Heart left ventricle (tissue), 16 donors: ENCODE measurements around the gene SAXO1. TPM values are rescaled to one million over a fixed set of nuclear protein-coding genes. Genes with fewer than 3 reads are reported as not detected.

Experiments used
- ATAC-seq, 4 donors: fragments of 200-7000 bp; cut with Tn5 transposase; one replicate each; pipeline ENCODE4 v1.9.1; 2020 to 2022; ENCODE audit warnings: moderate library complexity in 4 of 4, mild to moderate bottlenecking in 3 of 4, moderate number of reproducible peaks in 1 of 4
- DNase-seq, 5 donors: peaks; one replicate each; pipeline ENCODE4 v3.0.0-alpha.2; 2020
- H3K27ac ChIP-seq, 12 donors: fragments of 200-600 bp; sonication (generic) in 4 of 12; one replicate each; pipeline versions ENCODE4 v1.5.0 to v1.8.0; 2016 to 2022; ENCODE audit warnings: mild to moderate bottlenecking in 2 of 12
- H3K27me3 ChIP-seq, 9 donors: fragments of 200-600 bp; sonication (generic) in 2 of 9; one replicate each; pipeline versions ENCODE4 v1.5.1 to v1.8.0; 2016 to 2022; ENCODE audit warnings: mild to moderate bottlenecking in 3 of 9
- H3K36me3 ChIP-seq, 9 donors: fragments of 200-600 bp; sonication (generic) in 2 of 9; one replicate each; pipeline versions ENCODE4 v1.5.0 to v1.8.0; 2018 to 2022; ENCODE audit warnings: mild to moderate bottlenecking in 2 of 9
- H3K4me1 ChIP-seq, 12 donors: fragments of 200-600 bp; sonication (generic) in 4 of 12; one replicate each; pipeline versions ENCODE4 v1.5.0 to v1.8.0; 2016 to 2022; ENCODE audit warnings: mild to moderate bottlenecking in 3 of 12
- H3K4me3 ChIP-seq, 12 donors: fragments of 200-600 bp; sonication (generic) in 4 of 12; one replicate each; pipeline versions ENCODE4 v1.5.0 to v1.8.0; 2017 to 2022; ENCODE audit warnings: mild to moderate bottlenecking in 9 of 12, moderate library complexity in 4 of 12
- H3K9me3 ChIP-seq, 12 donors: fragments of 200-600 bp; sonication (generic) in 4 of 12; one replicate each; pipeline versions ENCODE4 v1.5.0 to v1.8.0; 2016 to 2022; ENCODE audit warnings: mild to moderate bottlenecking in 1 of 12
- CTCF ChIP-seq, 12 donors: fragments of 200-600 bp; sonication (generic) in 4 of 12; IDR thresholded peaks; one replicate each; pipeline versions ENCODE4 v1.5.0 to v1.8.0; 2018 to 2022; ENCODE audit warnings: antibody characterized with exemption in 12 of 12, mild to moderate bottlenecking in 5 of 12
- POLR2A ChIP-seq, 2 donors: fragments of 450-650 bp; IDR thresholded peaks; one replicate each; pipeline ENCODE4 v1.6.1; 2017; ENCODE audit warnings: antibody characterized with exemption in 2 of 2, mild to moderate bottlenecking in 2 of 2, moderate library complexity in 2 of 2
- WGBS, 4 donors: extraction: QIAGEN DNeasy Blood & Tissue Kit in 2 of 4; methylation state at CpG; one replicate each; pipeline versions ENCODE4 v1.1.5 to v1.1.7; 2013 to 2018; 5-methylcytosine and 5-hydroxymethylcytosine counted together
- intact Hi-C, 10 donors: fragments of 100-400 bp; cut with DNase I; formaldehyde crosslinking; loops; one replicate each; pipeline versions ENCODE4 v1.11.1 to v1.14.2; 2022
- polyA plus RNA-seq, 2 donors: library from polyadenylated mRNA; stranded (reverse); fragments of 200-250 nt; gene quantifications; one replicate each; pipeline ENCODE4 v1.2.3, GENCODE V29; 2013
- total RNA-seq, 9 donors: library from RNA; depleted of rRNA in 2 of 9; stranded (reverse); fragments of >200 nt in 2 of 9; fragmentation: NEBNext Ultra II Directional in 3 of 9; extraction: Animal tissue kit (Norgen Biotek cat#: 25700) in 3 of 9; gene quantifications; one replicate each; pipeline versions ENCODE4 v1.1.0 to v1.2.4, GENCODE V29; 2016 to 2023
- donor health status: ischemic (EF 13 %, LVEDD 7.1; RV severe dilation, severe dysfunction).
- donor health status: healthy with polysubstance abuse.
- donor health status: DM: no; HTN: yes; CAD: no.
- donor health status: DM: no; HTN: no; CAD: no.
- donor health status: ischemic (EF 25% LVEDD 6.9; RV normal size, moderate dysfunction).
- donor health status: ischemic (EF 25% LVEDD 5.7; RV mildly dilated, moderate dysfunction).
- donor health status: healthy.
- donor health status: DM: yes; HTN: yes; CAD: no.
- donor health status: ischemic (EF 35%, LVEDD 5.7; RV mildly dilated, moderate dysfunction).
- donor health status: nonischemic (EF 11% LVEDD 7.7; RV severe dilation, severe dysfunction).
- donor health status: DM: yes; HTN: yes; CAD: no.
- donor health status: PGD.
- donor health status: ischemic (EF 29% LVEDD 5.4; RV normal size, mild dysfunction).
- donor health status: nonischemic (EF 23%, LVEDD 6.1; RV moderate dilation, normal function).

Gene SAXO1
- total and polyA plus RNA-seq, 11 donors = 0.09 to 0.21 (median 0.11) TPM; not detected in 8

GRCh38 chr9:18893491-18893890 is 139.5 kb downstream of the SAXO1 start:
- Histone ChIP-seq H3K9me3 (peaks cover 0 to 27% (median 13%) of the 10 kb centered on the region in 12 donors), H3K4me1 (peaks cover 0 to 4% (median 0%) of the 10 kb centered on the region in 12 donors), H3K27ac (no peak overlapping the region), H3K27me3 (no peaks in the 10 kb centered on the region), H3K4me3 (no peak overlapping the region), H3K36me3 (no peaks in the 10 kb centered on the region)
- 94 to 100% (median 98%) methylated on average over 1 of the region's 1 CpG for WGBS, 4 donors
- intact Hi-C loops = no loop called here
- ATAC-seq = no peak
- TF ChIP-seq CTCF (IDR thresholded peaks at IDR 0.05) = no peak
- DNase-seq = no peak

- no peak for ATAC-seq
- Histone ChIP-seq H3K4me1 (peaks cover 0 to 6% (median 1%) of the 10 kb centered on the region in 12 donors), H3K27me3 (no peaks in the 10 kb centered on the region), H3K4me3 (no peak overlapping the region), H3K9me3 (peaks cover 0 to 27% (median 13%) of the 10 kb centered on the region in 12 donors), H3K27ac (no peak overlapping the region), H3K36me3 (no peaks in the 10 kb centered on the region)
- intact Hi-C loops = no loop called here
- 74 to 85% (median 82%) methylated on average over 4 of the region's 4 CpGs for WGBS, 4 donors
- no peak for DNase-seq
- no peak for TF ChIP-seq POLR2A (IDR thresholded peaks at IDR 0.05)
- TF ChIP-seq CTCF (IDR thresholded peaks at IDR 0.05) = no peak
Measured at GRCh38 chr9:18893046-18893445, 140.0 kb downstream of the SAXO1 start.

- H3K36me3 ChIP-seq = no peaks in the 10 kb centered on the region
- DNase-seq = no peak
Measured at GRCh38 chr9:18891946-18892670, 140.9 kb downstream of the SAXO1 start.

More at GRCh38 chr9:18891946-18892670, 140.9 kb downstream of the SAXO1 start:
- H3K4me3 ChIP-seq = no peak overlapping the region
- no peak for TF ChIP-seq CTCF (IDR thresholded peaks at IDR 0.05)
- TF ChIP-seq POLR2A (IDR thresholded peaks at IDR 0.05) = no peak
- H3K4me1 ChIP-seq = peaks cover 0 to 10% (median 1%) of the 10 kb centered on the region in 12 donors
- no peak overlapping the region for H3K27ac ChIP-seq
- intact Hi-C loops = no loop called here
- peaks cover 0 to 26% (median 13%) of the 10 kb centered on the region in 12 donors for H3K9me3 ChIP-seq
- ATAC-seq = no peak
- WGBS, 4 donors = 88 to 100% (median 96%) methylated on average over 4 to 5 of the region's 5 CpGs
- no peaks in the 10 kb centered on the region for H3K27me3 ChIP-seq
